Measurements from ENCODE around the gene MOV10L1. TPM values are rescaled to one million over a fixed set of nuclear protein-coding genes. Genes with fewer than 3 reads are reported as not detected.

MOV10L1 gene
- total and polyA plus RNA-seq, 10 donors = 0.10 to 0.37 (median 0.15) TPM; not detected in 7

DNA sequence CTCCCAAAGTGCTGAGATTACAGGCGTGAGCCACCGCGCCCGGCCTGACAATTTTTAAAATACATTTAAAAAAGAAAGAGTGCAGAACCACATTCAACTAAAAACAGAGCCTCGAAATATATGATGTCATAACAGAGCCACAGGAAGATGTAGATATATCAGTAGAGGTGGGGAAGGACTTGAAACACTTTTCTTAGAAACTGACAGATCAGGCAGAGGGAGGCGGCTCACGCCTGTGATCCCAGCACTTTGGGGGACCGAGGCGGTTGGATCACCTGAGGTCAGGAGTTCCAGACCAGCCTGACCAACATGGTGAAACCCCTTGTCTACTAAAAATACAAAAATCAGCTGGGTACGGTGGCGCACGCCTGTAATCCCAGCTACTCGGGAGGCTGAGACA, 11.6 kb upstream of the MOV10L1 start:
- intact Hi-C loops (cut with DNase I; ENCODE audit: low total_unique reads) = no loop called here
- Histone ChIP-seq H3K4me3 (no peak overlapping the region), H3K4me1 (no peaks in the 10 kb centered on the region), H3K27ac (no peak overlapping the region), H3K9me3 (no peaks in the 10 kb centered on the region), H3K36me3 (peaks cover 0 to 5% (median 0%) of the 10 kb centered on the region in 6 donors), H3K27me3 (replicated peaks in 1 of 7) (peaks cover 0 to 25% (median 3%) of the 10 kb centered on the region in 7 donors)
- peak; percentile 37 for DNase-seq
- TF ChIP-seq POLR2AphosphoS5 (IDR thresholded peaks at IDR 0.05) (no peak), POLR2A (IDR thresholded peaks at IDR 0.05) (no peak)
- TF ChIP-seq, protein P1, sequence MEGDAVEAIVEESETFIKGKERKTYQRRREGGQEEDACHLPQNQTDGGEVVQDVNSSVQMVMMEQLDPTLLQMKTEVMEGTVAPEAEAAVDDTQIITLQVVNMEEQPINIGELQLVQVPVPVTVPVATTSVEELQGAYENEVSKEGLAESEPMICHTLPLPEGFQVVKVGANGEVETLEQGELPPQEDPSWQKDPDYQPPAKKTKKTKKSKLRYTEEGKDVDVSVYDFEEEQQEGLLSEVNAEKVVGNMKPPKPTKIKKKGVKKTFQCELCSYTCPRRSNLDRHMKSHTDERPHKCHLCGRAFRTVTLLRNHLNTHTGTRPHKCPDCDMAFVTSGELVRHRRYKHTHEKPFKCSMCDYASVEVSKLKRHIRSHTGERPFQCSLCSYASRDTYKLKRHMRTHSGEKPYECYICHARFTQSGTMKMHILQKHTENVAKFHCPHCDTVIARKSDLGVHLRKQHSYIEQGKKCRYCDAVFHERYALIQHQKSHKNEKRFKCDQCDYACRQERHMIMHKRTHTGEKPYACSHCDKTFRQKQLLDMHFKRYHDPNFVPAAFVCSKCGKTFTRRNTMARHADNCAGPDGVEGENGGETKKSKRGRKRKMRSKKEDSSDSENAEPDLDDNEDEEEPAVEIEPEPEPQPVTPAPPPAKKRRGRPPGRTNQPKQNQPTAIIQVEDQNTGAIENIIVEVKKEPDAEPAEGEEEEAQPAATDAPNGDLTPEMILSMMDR (IDR thresholded peaks at IDR 0.05 in 8 of 11, conservative IDR thresholded peaks at IDR 0.05 in 3 of 11) = no peak
- WGBS, 5 donors = 89 to 95% (median 92%) methylated on average over 13 of the region's 13 CpGs

DNA sequence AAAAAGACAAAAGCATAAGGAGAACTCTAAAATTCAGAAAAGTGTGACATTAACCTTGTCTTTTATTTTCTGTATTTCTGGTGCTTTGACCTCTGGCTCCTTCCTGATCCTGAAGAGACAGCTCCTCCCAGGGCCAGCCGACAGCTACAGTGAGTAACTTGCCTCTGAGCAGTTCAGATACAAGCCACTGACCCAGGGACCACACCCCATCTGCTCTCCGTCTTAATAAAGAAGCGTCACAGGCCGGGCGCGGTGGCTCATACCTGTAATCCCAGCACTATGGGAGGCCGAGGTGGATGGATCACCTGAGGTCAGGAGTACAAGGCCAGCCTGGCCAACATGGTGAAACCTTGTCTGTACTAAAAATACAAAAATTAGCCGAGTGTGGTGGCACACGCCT, 11.0 kb upstream of the MOV10L1 start:
- H3K27me3 ChIP-seq (replicated peaks in 1 of 7) = peaks cover 0 to 30% (median 3%) of the 10 kb centered on the region in 7 donors
- no peak overlapping the region for H3K4me3 ChIP-seq
- peaks cover 0 to 5% (median 0%) of the 10 kb centered on the region in 6 donors for H3K36me3 ChIP-seq
- peak; percentile 25 for DNase-seq
- H3K27ac ChIP-seq = no peak overlapping the region
- intact Hi-C loops (cut with DNase I; ENCODE audit: low total_unique reads) = no loop called here
- 80 to 86% (median 85%) methylated on average over 9 of the region's 9 CpGs for WGBS, 5 donors
- H3K9me3 ChIP-seq = no peaks in the 10 kb centered on the region
- TF ChIP-seq POLR2A (IDR thresholded peaks at IDR 0.05) (no peak), POLR2AphosphoS5 (IDR thresholded peaks at IDR 0.05) (no peak)
- TF ChIP-seq, protein P1 (IDR thresholded peaks at IDR 0.05 in 8 of 11, conservative IDR thresholded peaks at IDR 0.05 in 3 of 11) = no peak
- no peaks in the 10 kb centered on the region for H3K4me1 ChIP-seq

DNA sequence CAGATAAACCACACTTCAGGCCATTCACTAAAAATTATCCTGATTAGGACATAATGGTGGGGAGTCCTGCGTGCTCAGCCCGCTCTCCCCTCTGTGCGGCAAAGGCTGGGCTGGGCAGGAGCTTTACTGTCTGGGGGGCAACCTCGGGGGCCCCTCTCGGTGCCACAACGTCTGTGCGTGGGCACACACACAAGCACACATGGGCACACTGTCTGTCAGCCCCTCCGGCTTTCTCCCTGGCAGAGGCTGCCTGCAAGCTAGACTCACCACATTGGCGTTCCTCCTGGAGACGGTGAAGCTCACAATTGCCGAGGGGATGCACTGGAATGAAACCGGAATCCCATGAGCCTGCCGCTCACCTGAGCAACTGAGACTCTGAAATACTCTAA, 9.7 kb upstream of the MOV10L1 start:
- Histone ChIP-seq H3K27me3 (replicated peaks in 1 of 7) (peaks cover 0 to 41% (median 0%) of the 10 kb centered on the region in 7 donors), H3K4me3 (no peak overlapping the region), H3K4me1 (peaks cover 0 to 10% (median 0%) of the 10 kb centered on the region in 6 donors), H3K36me3 (peaks cover 0 to 5% (median 0%) of the 10 kb centered on the region in 6 donors), H3K9me3 (no peaks in the 10 kb centered on the region), H3K27ac (no peak overlapping the region)
- WGBS, 5 donors = 79 to 94% (median 91%) methylated on average over 10 to 13 of the region's 13 CpGs
- TF ChIP-seq POLR2A (IDR thresholded peaks at IDR 0.05) = no peak
- TF ChIP-seq, protein P1 (IDR thresholded peaks at IDR 0.05 in 8 of 11, conservative IDR thresholded peaks at IDR 0.05 in 3 of 11) = no peak
- no peak for TF ChIP-seq POLR2AphosphoS5 (IDR thresholded peaks at IDR 0.05)
- intact Hi-C loops (cut with DNase I; ENCODE audit: low total_unique reads) = no loop called here
- DNase-seq = peak; percentile 46

DNA sequence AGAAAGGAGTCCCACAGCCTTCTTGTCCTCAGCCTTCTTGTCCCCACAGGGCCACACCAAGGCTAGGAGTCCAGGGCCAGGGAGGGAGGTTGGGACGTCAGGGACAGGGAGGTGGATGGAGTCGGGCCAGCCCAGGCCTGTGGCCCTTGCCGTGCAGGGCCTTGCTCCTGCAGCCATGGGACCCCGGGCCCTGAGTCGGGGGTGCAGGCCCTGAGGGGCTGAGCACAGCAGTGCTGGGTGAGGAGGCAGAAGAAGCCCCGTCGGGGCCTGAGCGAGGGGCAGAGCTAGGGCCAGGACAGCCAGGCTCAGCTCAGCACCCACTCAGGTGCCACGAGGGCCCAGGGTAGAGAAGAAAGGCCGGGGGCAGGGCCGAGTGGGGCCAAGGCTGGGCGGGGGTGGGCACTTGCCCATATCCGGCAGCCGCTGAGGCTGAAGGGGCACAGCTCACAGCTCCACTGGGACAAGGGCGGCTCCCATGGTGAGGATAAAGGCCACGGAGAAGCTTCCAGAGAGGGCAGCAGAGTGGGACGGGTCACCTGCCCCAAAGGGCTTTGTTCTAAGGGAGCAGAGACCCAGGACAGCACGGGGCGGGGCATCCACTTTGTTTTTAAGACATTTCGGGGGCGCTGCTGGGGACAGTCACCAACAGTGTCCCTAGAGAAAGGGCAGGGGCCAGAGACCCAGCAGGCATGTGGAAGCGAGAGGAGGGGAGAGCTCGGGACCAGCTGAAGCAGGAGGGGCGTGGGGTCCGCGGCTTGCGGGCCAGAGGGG, 8.2 kb upstream of the MOV10L1 start:
- 80 to 92% (median 89%) methylated on average over 21 to 27 of the region's 27 CpGs for WGBS, 5 donors
- DNase-seq = peak; percentile 47
- Histone ChIP-seq H3K4me1 (peaks cover 0 to 14% (median 0%) of the 10 kb centered on the region in 6 donors), H3K9me3 (peaks cover 0 to 3% (median 0%) of the 10 kb centered on the region in 8 donors), H3K4me3 (no peak overlapping the region), H3K27ac (no peak overlapping the region), H3K27me3 (replicated peaks in 1 of 7) (peaks cover 0 to 42% (median under 1%) of the 10 kb centered on the region in 7 donors), H3K36me3 (peaks cover 0 to 5% (median 0%) of the 10 kb centered on the region in 6 donors)
- TF ChIP-seq POLR2AphosphoS5 (IDR thresholded peaks at IDR 0.05) = no peak
- TF ChIP-seq, protein P1 (IDR thresholded peaks at IDR 0.05 in 8 of 11, conservative IDR thresholded peaks at IDR 0.05 in 3 of 11) = no peak
- no peak for TF ChIP-seq POLR2A (IDR thresholded peaks at IDR 0.05)
- intact Hi-C loops (cut with DNase I; ENCODE audit: low total_unique reads) = no loop called here

Data from spleen (tissue), 11 donors.